Esophagus (tissue), 2 donors: ENCODE results near the gene KLK2. TPM values are rescaled to one million over a fixed set of nuclear protein-coding genes. Genes with fewer than 3 reads are reported as not detected.

Source experiments
- H3K27ac ChIP-seq, 2 donors: one replicate each; pipeline ENCODE4 v1.5.1; 2013; ENCODE audit warnings: low read depth in 2 of 2, mild to moderate bottlenecking in 2 of 2, inconsistent platforms in 1 of 2, low read length in 1 of 2, moderate library complexity in 1 of 2
- H3K27me3 ChIP-seq, 2 donors: one replicate each; pipeline ENCODE4 v1.6.1; 2013; ENCODE audit warnings: low read length in 2 of 2, control low read depth in 1 of 2, mild to moderate bottlenecking in 1 of 2; ENCODE audit not compliant: insufficient read depth in 2 of 2, control insufficient read depth in 1 of 2
- H3K36me3 ChIP-seq, 2 donors: one replicate each; pipeline ENCODE4 v1.6.1; 2013; ENCODE audit warnings: low read length in 1 of 2; ENCODE audit not compliant: control insufficient read depth in 2 of 2, insufficient read depth in 2 of 2
- H3K4me1 ChIP-seq, 2 donors: one replicate each; pipeline ENCODE4 v1.6.1; 2013; ENCODE audit warnings: low read length in 1 of 2; ENCODE audit not compliant: control insufficient read depth in 2 of 2, insufficient read depth in 2 of 2
- H3K4me3 ChIP-seq, 2 donors: one replicate each; pipeline ENCODE4 v1.5.1; 2013; ENCODE audit warnings: low read length in 2 of 2, mild to moderate bottlenecking in 2 of 2, low read depth in 1 of 2, moderate library complexity in 1 of 2
- H3K9me3 ChIP-seq, 2 donors: one replicate each; pipeline ENCODE4 v1.6.1; 2013; ENCODE audit warnings: mild to moderate bottlenecking in 2 of 2, low read depth in 1 of 2, low read length in 1 of 2, moderate library complexity in 1 of 2; ENCODE audit not compliant: control insufficient read depth in 2 of 2, insufficient read depth in 1 of 2
- WGBS, 2 donors: extraction: QIAGEN DNeasy Blood & Tissue Kit; methylation state at CpG; one replicate each; pipeline ENCODE4 v1.1.7; 2013; 5-methylcytosine and 5-hydroxymethylcytosine counted together
- polyA plus RNA-seq, 2 donors: library from polyadenylated mRNA; stranded (reverse); fragments of 200-250 nt; gene quantifications; one replicate each; pipeline ENCODE4 v1.2.3, GENCODE V29; 2013
- donor health status: healthy with polysubstance abuse.
- donor health status: Bipolar disorder and iron deficiency.

KLK2 gene
- polyA plus RNA-seq, result not detected

- 69 to 70% methylated on average over 3 of the region's 3 CpGs for WGBS, 2 donors
- Histone ChIP-seq H3K9me3 (no peaks in the 10 kb centered on the region), H3K36me3 (no peaks in the 10 kb centered on the region), H3K27me3 (no peaks in the 10 kb centered on the region), H3K27ac (no peak within 1 kb of the TSS), H3K4me3 (no peak within 1 kb of the TSS), H3K4me1 (no peaks in the 10 kb centered on the region)
Measured at GRCh38 chr19:50873056-50873455, at the start of gene KLK2. Gene KLK2 (plus strand): TSS chr19:50873439. CDS start chr19:50873474, 35 bp downstream.

GRCh38 chr19:50826492-50827240 is 46.6 kb upstream of the KLK2 start:
- Histone ChIP-seq H3K4me3 (no peak overlapping the region), H3K4me1 (no peaks in the 10 kb centered on the region), H3K9me3 (peaks cover 0 to 2% of the 10 kb centered on the region in 2 donors), H3K36me3 (no peaks in the 10 kb centered on the region), H3K27ac (no peak overlapping the region), H3K27me3 (no peaks in the 10 kb centered on the region)
- WGBS, 2 donors, result 80 to 82% methylated on average over 43 of the region's 43 CpGs

GRCh38 chr19:50827476-50827875 is 45.8 kb upstream of the KLK2 start:
- H3K27ac ChIP-seq, result no peak overlapping the region
- no peaks in the 10 kb centered on the region for H3K36me3 ChIP-seq
- H3K4me1 ChIP-seq, result no peaks in the 10 kb centered on the region
- H3K4me3 ChIP-seq, result no peak overlapping the region
- WGBS, 2 donors, result 83 to 88% methylated on average over 14 of the region's 14 CpGs
- H3K9me3 ChIP-seq, result peaks cover 0 to 2% of the 10 kb centered on the region in 2 donors
- H3K27me3 ChIP-seq, result no peaks in the 10 kb centered on the region

DNA sequence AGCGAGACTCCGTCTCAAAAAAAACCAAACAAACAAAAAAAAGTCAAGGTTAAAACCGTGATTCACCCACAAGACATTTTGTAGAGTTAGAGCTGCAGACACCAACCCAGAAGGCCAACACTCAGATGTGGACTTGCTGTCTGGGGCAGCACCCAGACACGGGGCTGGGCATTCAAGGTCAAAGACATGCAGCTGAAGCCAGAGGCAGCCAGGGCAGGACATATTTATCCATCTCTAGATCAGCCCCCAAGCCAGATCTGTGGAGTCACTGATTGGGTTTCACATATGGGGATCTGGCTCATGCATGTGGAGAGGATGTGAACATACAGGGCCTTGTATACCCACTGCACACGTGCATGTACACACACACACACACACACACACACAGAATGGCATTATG is 43.4 kb upstream of the KLK2 start:
- Histone ChIP-seq H3K4me3 (no peak overlapping the region), H3K27me3 (no peaks in the 10 kb centered on the region), H3K27ac (no peak overlapping the region), H3K9me3 (peaks cover 0 to 2% of the 10 kb centered on the region in 2 donors), H3K36me3 (no peaks in the 10 kb centered on the region), H3K4me1 (no peaks in the 10 kb centered on the region)
- 68 to 71% methylated on average over 5 of the region's 5 CpGs for WGBS, 2 donors

DNA sequence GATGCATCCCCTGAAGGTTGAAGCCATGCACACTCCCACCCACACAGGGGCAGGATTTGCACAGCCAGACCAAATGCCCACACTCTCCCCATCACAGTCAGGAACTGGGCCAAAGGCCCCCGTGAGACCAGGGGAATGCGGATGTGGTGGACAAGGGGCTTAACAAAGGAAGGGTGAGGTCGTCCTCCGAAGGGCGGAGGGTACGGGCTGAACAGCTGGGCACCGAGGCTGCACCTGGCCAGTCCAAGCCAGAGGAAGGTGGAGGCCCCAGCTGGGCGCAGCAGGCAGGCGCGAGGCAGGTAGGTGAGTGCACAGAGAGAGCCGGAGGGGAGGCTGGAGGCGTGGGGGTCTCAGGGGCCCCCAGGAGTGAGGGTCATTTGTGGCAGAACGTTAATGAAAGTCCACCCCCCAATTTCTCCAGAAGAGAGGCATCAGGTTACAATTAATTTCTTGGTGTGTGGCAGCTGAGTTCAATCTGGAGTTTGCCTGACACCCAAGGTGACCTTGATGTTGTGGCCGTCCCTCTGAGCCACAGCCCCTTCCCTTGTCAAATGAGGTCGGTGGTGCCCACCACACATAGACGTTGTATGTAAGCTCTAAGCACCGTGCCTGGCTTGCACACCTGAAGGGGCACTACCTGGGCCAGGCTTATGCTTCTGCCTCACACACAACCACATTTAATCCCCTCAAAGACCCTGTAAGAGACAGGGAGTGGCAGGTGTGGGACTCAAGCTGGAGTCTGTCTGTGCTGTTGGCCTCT is 42.8 kb upstream of the KLK2 start:
- 44 to 50% methylated on average over 17 of the region's 17 CpGs for whole genome bisulfite sequencing, 2 donors
- Histone ChIP-seq H3K27me3 (no peaks in the 10 kb centered on the region), H3K4me3 (no peak overlapping the region), H3K27ac (no peak overlapping the region), H3K36me3 (no peaks in the 10 kb centered on the region), H3K4me1 (no peaks in the 10 kb centered on the region), H3K9me3 (peaks cover 0 to 2% of the 10 kb centered on the region in 2 donors)

- Histone ChIP-seq H3K27ac (no peak overlapping the region), H3K27me3 (no peaks in the 10 kb centered on the region), H3K4me1 (peaks cover 0 to under 1% of the 10 kb centered on the region in 2 donors), H3K4me3 (no peak overlapping the region), H3K36me3 (no peaks in the 10 kb centered on the region), H3K9me3 (peaks cover 0 to 2% of the 10 kb centered on the region in 2 donors)
- 69 to 74% methylated on average over 7 of the region's 7 CpGs for WGBS, 2 donors
Measured at GRCh38 chr19:50831026-50831396, 42.2 kb upstream of the KLK2 start.

- no peaks in the 10 kb centered on the region for H3K36me3 ChIP-seq
- H3K4me3 ChIP-seq, result no peak overlapping the region
- H3K27me3 ChIP-seq, result no peaks in the 10 kb centered on the region
- H3K4me1 ChIP-seq, result peaks cover 0 to 5% of the 10 kb centered on the region in 2 donors
- H3K27ac ChIP-seq, result no peak overlapping the region
- WGBS, 2 donors, result 89% methylated on average over 8 of the region's 8 CpGs
- H3K9me3 ChIP-seq, result no peaks in the 10 kb centered on the region
Measured at GRCh38 chr19:50832666-50833065, 40.6 kb upstream of the KLK2 start.

- H3K36me3 ChIP-seq, result no peaks in the 10 kb centered on the region
- no peak within 1 kb of the TSS for H3K4me3 ChIP-seq
- peaks cover 0 to 5% of the 10 kb centered on the region in 2 donors for H3K4me1 ChIP-seq
- H3K27me3 ChIP-seq, result no peaks in the 10 kb centered on the region
- 69 to 74% methylated on average over 8 of the region's 8 CpGs for WGBS, 2 donors
- no peak within 1 kb of the TSS for H3K27ac ChIP-seq
- H3K9me3 ChIP-seq, result no peaks in the 10 kb centered on the region
Measured at GRCh38 chr19:50833117-50833801, 40.0 kb upstream of the KLK2 start, which contains the start of gene KLK15. Gene KLK15 (minus strand): TSS chr19:50833574. CDS start chr19:50831492, 2,082 bp downstream.

- Histone ChIP-seq H3K27me3 (no peaks in the 10 kb centered on the region), H3K4me1 (peaks cover 0 to 5% of the 10 kb centered on the region in 2 donors), H3K27ac (no peak overlapping the region), H3K9me3 (no peaks in the 10 kb centered on the region), H3K36me3 (no peaks in the 10 kb centered on the region), H3K4me3 (no peak overlapping the region)
- 95 to 98% methylated on average over 6 of the region's 6 CpGs for WGBS, 2 donors
Measured at GRCh38 chr19:50833802-50834167, 39.5 kb upstream of the KLK2 start.
